Stimulated activated CD8-positive, alpha-beta memory T cell treated with anti-CD3 and anti-CD28 coated beads, Interleukin-12 subunit alpha, Interleukin-12 subunit beta, amount 100 ng/mL, for 1 hour (primary cell): ENCODE measurements around the gene NDUFV2.
"Not testable (repeated sequence)": the region's sequence is repeated elsewhere in the genome, so short reads cannot be mapped to it uniquely, and the experiment has no call there.

Experiments
- DNase-seq: peaks from one replicate; pipeline ENCODE4 v3.0.0-alpha.2; 2020; ENCODE audit warnings: low read depth

Gene NDUFV2

DNA sequence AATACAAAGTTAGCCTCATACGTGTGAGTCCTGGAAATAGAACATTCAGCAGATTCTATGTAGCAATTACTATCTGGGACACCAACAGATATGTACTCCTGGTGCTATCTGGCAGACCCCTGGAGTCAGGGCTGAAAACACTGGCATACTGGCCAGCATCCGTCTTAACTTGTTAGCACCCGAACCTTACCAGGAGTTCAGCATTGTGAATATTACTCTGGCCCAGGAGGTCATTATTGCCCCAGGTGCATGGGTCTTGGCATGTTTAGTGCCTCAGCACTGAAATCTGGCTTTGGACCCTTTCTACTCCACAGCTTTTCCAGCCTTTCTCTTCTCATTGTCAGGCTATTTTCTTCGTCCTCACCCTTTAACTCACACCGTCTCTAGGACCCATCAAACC, 11.9 kb upstream of the NDUFV2 start:
- DNase-seq, result no peak

GRCh38 chr18:9091066-9091476, 11.4 kb upstream of the NDUFV2 start:
- no peak for DNase-seq

DNA sequence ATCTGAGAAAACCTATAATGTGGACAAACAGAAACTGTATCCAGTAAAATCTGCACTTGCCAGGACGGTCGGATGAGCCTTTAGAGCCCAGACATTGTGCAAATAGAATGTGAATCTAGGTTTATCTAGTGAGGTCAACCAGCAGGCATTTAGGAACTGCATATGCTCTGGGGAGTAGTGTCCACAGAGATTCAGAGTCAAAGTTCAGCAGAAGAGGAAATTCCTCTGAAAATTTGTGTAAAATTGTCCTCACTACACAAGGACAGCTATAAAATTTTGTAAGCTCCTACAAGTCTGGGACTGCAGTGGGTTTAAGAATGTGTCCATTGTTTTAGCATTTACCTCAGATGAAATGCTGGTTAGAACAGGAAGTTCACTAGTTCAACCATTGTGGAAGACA, 9.8 kb upstream of the NDUFV2 start:
- no peak for DNase-seq

GRCh38 chr18:9093109-9093508, 9.4 kb upstream of the NDUFV2 start:
- not testable (repeated sequence) for DNase-seq

DNA sequence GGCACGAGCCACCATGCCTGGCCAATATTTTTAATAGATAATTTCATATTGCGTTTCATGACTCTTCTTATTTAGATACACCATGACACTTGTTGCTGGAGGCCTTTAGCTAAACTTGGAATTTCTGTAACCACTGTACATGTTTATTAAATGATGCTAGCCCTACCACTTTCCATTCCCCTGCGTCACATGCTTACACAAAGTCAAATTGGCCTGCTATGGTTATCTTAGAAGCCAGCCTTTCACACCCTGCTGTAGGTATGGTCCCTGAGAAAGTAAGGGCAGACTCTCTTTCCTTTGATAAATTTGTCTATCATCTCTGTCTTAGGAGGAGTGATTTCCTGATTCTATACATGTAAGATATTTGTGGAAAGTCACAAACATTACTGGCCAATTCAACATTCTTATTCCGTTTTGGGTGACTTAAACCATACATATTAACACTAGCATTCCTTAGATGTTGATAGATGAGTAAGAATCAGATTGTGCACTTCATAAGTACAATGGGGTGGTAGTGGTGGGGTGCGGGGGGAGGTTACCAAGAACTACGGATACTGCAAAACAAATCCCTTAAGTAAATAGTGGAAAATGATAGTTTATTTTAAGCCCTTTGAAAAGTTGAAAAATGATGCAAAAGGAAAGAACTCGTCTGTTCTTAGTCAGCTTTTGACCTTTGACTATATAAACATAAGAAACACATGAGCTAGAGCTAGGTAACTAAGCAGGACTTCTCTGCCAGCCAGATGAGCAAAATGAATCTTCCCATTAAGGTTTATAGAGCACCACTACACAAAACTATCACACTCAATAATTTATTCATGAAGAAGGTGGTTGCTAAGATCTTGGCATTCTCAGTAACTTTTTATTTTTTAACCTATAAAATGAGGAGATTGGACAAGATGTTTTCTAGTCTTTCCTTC, 7.9 kb upstream of the NDUFV2 start:
- no peak for DNase-seq

DNA sequence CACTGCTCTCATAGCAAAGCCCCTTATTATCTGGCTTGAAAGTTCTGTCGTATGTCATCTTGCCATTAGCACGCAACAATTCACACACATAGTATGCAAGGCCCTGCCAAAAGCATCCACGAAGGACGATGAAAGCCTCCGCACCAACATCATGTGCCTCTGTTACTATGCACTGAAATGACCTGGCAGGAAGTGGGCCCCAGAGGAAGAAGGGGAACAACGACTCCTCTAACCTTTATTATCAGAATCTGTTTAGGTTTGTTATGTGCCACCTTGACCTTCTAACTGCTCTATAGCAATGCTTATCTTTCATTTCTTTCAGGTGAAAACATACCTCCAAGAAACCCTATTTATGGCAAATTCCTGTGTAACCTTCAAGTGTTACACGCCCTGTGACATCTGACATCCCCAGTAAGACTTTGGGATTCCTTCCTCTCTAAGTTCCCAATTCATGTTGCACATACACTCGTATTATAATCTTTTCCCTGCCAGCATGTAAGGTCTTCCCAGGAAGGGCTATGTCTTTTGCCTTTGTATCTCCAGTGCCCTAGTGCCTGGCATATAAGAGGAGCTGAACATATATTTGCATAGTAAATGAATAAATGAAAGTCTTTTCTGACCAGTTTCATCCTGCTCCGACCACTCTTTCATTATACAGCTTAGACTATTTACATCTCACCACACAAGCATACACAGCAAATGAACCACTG, 7.0 kb upstream of the NDUFV2 start:
- DNase-seq, result no peak

- no peak for DNase-seq
Measured at GRCh38 chr18:9096007-9096371, 6.5 kb upstream of the NDUFV2 start.

DNA sequence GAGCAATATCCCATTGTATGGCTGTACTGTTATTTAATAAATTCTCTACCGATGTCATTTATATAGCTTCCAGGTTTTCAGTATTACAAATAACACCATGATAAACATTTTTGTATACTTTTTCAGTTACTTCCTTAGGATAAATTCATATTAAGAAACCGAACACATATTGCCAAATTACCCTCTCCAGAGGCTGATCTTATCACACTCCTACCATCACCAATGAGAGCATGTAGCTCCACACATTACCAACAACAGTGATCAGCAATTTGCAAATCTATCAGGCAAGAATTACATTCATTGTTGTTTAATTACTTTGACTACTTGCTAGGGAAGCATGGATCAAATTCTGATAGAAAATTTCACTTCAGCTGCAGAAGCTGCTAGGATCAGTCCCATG, 5.8 kb upstream of the NDUFV2 start:
- DNase-seq, result no peak

GRCh38 chr18:9097349-9097748, 5.2 kb upstream of the NDUFV2 start:
- no peak for DNase-seq

- no peak for DNase-seq
Measured at GRCh38 chr18:9100796-9101195, 1.7 kb upstream of the NDUFV2 start.

DNA sequence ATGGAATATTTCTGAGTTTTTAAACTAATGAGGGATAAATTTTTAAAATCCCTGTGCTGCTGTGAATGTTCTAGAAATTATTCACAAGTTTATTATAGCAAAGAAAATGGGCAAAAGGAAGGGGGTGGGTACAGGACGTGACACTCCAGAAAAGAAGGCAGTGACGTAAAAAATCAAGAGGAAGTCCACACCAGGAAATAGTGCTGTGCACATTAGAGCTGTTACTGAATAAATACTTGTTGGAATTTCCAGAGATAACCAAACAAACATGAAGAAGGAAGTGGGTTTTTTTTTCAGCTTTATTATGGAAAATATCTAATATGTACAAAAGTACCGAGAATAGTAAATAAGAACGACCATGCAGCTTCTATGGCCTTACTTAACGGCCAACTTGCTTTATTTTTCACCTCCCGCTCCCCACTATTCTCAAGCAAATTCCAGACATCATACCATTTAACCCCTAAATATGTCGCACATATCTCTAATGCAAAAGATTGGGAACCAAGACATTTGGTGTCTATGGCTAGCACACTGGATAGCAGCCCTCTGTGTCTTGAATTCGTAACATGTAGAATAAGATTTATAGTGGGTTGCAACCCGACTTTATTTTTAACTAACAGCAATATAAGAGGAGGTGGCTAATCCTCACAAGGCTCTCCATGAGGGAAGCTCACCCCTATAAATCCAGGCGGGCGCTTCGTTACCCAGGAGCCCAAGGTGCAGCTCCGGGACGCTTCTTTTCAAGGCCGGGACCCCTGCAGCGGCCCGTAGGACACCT, 580 bp upstream of the NDUFV2 start:
- no peak for DNase-seq

GRCh38 chr18:9103376-9103873, 926 bp downstream of the NDUFV2 start:
- DNase-seq, result no peak

DNA sequence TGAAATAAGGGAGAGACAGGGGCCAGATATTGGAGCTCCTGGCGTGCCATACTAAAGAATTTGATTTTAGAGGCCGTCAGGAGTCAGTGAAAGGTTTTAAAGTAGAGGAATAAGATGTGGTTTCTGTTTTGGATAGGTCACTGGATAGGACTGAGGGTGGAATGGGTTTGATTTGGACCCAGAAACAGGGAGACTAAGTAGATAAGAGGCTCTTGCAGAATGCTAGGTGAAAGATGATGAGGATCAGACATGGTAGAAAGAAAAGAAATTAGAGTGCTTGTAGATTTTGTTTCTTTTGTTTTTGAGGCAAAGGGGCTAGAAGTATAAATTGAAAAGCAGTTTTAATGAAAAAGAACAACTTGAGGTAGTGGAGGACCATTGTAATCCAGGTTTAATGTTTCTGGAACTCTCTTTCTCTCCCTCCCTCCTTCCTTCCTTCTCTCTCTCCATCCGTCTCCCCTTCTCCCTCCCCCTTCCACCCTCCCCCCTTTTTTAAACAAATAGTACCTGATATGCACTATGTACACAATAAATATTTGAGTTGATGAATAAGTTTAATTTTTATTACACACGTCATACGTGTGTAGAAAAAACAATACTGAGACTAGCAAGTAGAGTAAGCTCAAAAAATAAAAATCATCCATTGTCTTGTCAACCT, 1.9 kb downstream of the NDUFV2 start:
- no peak for DNase-seq

- DNase-seq, result no peak
Measured at GRCh38 chr18:9105420-9105819, 2.9 kb downstream of the NDUFV2 start.

DNA sequence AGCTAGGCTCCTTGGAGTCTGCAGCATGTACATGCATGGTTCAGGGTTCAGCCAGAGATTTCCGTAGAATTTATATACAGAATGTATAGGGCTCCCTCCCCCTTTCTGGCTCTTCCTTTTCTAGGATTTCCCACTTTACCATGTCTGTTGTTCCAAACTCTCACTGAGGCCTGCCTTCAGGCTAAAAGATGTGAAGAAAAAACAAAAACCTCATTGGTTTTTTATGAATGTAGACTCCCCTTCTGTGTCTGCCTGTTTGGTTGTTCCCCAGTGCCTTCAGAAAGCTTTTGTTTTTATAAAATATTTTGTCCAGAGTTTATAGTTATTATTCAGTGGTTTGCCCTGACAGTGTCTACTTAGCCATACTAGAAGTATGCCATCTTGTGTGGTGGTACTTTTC, 3.6 kb downstream of the NDUFV2 start:
- no peak for DNase-seq

- no peak for DNase-seq
Measured at GRCh38 chr18:9106800-9107584, 4.5 kb downstream of the NDUFV2 start.

- no peak for DNase-seq
Measured at GRCh38 chr18:9108911-9109310, 6.4 kb downstream of the NDUFV2 start.

- DNase-seq, result no peak
Measured at GRCh38 chr18:9109523-9109922, 7.0 kb downstream of the NDUFV2 start.

- DNase-seq, result no peak
Measured at GRCh38 chr18:9113468-9114149, 11.1 kb downstream of the NDUFV2 start.

DNA sequence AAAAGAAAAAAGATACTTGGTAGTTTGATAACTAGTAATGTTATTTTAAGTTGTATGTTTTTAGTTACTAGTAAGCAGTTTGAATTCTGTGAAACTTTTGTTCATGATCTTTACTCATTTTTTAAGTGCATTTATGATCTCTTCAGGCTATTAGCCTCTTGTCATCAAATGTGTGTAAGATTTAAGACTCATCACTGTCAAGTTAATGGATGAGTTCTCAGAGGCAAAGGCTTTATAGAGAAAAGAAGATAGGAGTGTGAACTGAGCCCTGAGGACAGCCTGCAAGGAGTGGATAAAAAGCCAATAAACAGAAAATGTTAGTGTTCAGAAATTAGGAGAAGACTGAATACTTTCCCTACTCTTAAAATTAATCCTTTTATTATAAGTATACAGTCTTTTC, 13.5 kb downstream of the NDUFV2 start:
- no peak for DNase-seq
